Measurements from ENCODE around the gene MYH8.

The MYH8 gene

GRCh38 chr17:10380631-10381408 lies 40.9 kb downstream of the MYH8 start:
- no peak for DNase-seq

- DNase-seq: no peak
Measured at GRCh38 chr17:10372906-10373305, 48.8 kb downstream of the MYH8 start, which contains the start of gene MYH13. TSS of gene MYH13 (minus strand) at chr17:10373006. CDS start at chr17:10364530, 8,476 bp downstream.

- DNase-seq: no peak
Measured at GRCh38 chr17:10370016-10370608, 51.6 kb downstream of the MYH8 start.

- no peak for DNase-seq
Measured at GRCh38 chr17:10369239-10369638, 52.5 kb downstream of the MYH8 start.

GRCh38 chr17:10368561-10368960 lies 53.2 kb downstream of the MYH8 start:
- no peak for DNase-seq

- DNase-seq: no peak
Measured at GRCh38 chr17:10360578-10360977, 61.2 kb downstream of the MYH8 start.

GRCh38 chr17:10357768-10358167 lies 64.0 kb downstream of the MYH8 start:
- DNase-seq: no peak

- DNase-seq: no peak
Measured at GRCh38 chr17:10354651-10355050, 67.1 kb downstream of the MYH8 start.

- no peak for DNase-seq
Measured at GRCh38 chr17:10352893-10353292, 68.9 kb downstream of the MYH8 start.

- DNase-seq: no peak
Measured at GRCh38 chr17:10349403-10349802, 72.3 kb downstream of the MYH8 start.

- DNase-seq: no peak
Measured at GRCh38 chr17:10344816-10345215, 76.9 kb downstream of the MYH8 start.
